ENCODE data around the gene PPP1R12B. TPM values are rescaled to one million over a fixed set of nuclear protein-coding genes. Genes with fewer than 3 reads are reported as not detected.
"Not testable (repeated sequence)": the region's sequence is repeated elsewhere in the genome, so short reads cannot be mapped to it uniquely, and the experiment has no call there.

The PPP1R12B gene
- total RNA-seq, 1 experiment from 2014 or later, result 17.0 TPM

- no TSS peak for BruUV-seq (replicated peaks)
- Histone ChIP-seq H3K9me3 (ENCODE audit: low read depth, low read length, poor library complexity, severe bottlenecking) (no peaks in the 10 kb centered on the region), H3K4me3 (ENCODE audit: low read depth, low read length, poor library complexity, severe bottlenecking) (no peak overlapping the region), H3K4me1 (ENCODE audit: insufficient read depth, low read length, poor library complexity, severe bottlenecking) (no peaks in the 10 kb centered on the region), H3K27ac (ENCODE audit: low read depth, low read length, poor library complexity, severe bottlenecking) (no peak overlapping the region), H3K36me3 (ENCODE audit: insufficient read depth, low read length, poor library complexity, severe bottlenecking) (no peaks in the 10 kb centered on the region), H3K27me3 (replicated peaks; ENCODE audit: insufficient read depth, low read depth, low read length, poor library complexity) (no peaks in the 10 kb centered on the region)
- CTCF ChIA-PET, result interaction anchor here (0.7 kb wide), 1 partner anchor 55 kb away, joined by 3 read pairs; no protein-coding TSS in a partner anchor
- intact Hi-C loops (cut with micrococcal nuclease; ENCODE audit: unreplicated experiment), result no loop called here
- TF ChIP-seq CTCF (conservative IDR thresholded peaks at IDR 0.05; ENCODE audit: low read depth, low read length) (no peak), EZH2 (IDR thresholded peaks at IDR 0.05; ENCODE audit: borderline replicate concordance, low read depth, low read length, poor library complexity, severe bottlenecking) (no peak)
- DNase-seq (ENCODE audit: low spot score), result no peak
- POLR2A ChIA-PET (ENCODE audit: low non-redundant PET), result no interaction called here
Measured at GRCh38 chr1:202367271-202367670, 18.8 kb downstream of the PPP1R12B start.

GRCh38 chr1:202370906-202371305 lies 22.4 kb downstream of the PPP1R12B start:
- H3K27ac ChIP-seq (ENCODE audit: low read depth, low read length, poor library complexity, severe bottlenecking); POLR2A ChIA-PET (ENCODE audit: low non-redundant PET); H3K27me3 ChIP-seq (replicated peaks; ENCODE audit: insufficient read depth, low read depth, low read length, poor library complexity); H3K36me3 ChIP-seq (ENCODE audit: insufficient read depth, low read length, poor library complexity, severe bottlenecking); BruUV-seq (replicated peaks); H3K4me1 ChIP-seq (ENCODE audit: insufficient read depth, low read length, poor library complexity, severe bottlenecking); H3K9me3 ChIP-seq (ENCODE audit: low read depth, low read length, poor library complexity, severe bottlenecking); DNase-seq (ENCODE audit: low spot score); H3K4me3 ChIP-seq (ENCODE audit: low read depth, low read length, poor library complexity, severe bottlenecking); CTCF ChIA-PET; intact Hi-C loops (cut with micrococcal nuclease; ENCODE audit: unreplicated experiment): not testable (repeated sequence)

GRCh38 chr1:202374099-202374498 lies 25.6 kb downstream of the PPP1R12B start:
- no peak for DNase-seq (ENCODE audit: low spot score)
- no peak overlapping the region for H3K27ac ChIP-seq (ENCODE audit: low read depth, low read length, poor library complexity, severe bottlenecking)
- no peaks in the 10 kb centered on the region for H3K9me3 ChIP-seq (ENCODE audit: low read depth, low read length, poor library complexity, severe bottlenecking)
- H3K4me1 ChIP-seq (ENCODE audit: insufficient read depth, low read length, poor library complexity, severe bottlenecking), result no peaks in the 10 kb centered on the region
- no peak for TF ChIP-seq EZH2 (IDR thresholded peaks at IDR 0.05; ENCODE audit: borderline replicate concordance, low read depth, low read length, poor library complexity, severe bottlenecking)
- no peak for TF ChIP-seq CTCF (conservative IDR thresholded peaks at IDR 0.05; ENCODE audit: low read depth, low read length)
- H3K4me3 ChIP-seq (ENCODE audit: low read depth, low read length, poor library complexity, severe bottlenecking), result no peak overlapping the region
- intact Hi-C loops (cut with micrococcal nuclease; ENCODE audit: unreplicated experiment), result no loop called here
- BruUV-seq (replicated peaks), result no TSS peak
- no peaks in the 10 kb centered on the region for H3K36me3 ChIP-seq (ENCODE audit: insufficient read depth, low read length, poor library complexity, severe bottlenecking)
- CTCF ChIA-PET, result no interaction called here
- POLR2A ChIA-PET (ENCODE audit: low non-redundant PET), result interaction anchor here (0.7 kb wide), 1 partner anchor 50 kb away, joined by 6 read pairs; no protein-coding TSS in a partner anchor
- no peaks in the 10 kb centered on the region for H3K27me3 ChIP-seq (replicated peaks; ENCODE audit: insufficient read depth, low read depth, low read length, poor library complexity)

DNA sequence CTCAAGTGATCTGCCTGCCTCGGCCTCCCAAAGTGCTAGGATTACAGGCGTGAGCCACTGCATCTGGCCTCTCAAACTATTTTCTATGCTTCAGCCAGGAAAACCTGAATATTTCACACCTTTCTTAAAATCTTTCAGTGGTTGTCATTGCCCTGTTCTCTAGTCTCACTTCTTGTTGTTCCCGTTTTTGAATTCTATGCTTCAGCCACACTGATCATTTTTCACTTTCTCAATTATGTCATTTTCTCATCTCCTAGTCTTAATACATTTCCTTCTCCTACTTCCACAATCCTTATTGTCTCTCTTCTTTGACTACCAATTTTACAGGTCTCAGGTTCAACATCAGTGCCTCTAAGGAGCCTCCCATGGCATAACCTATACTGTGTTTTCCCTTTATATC lies 26.7 kb downstream of the PPP1R12B start:
- H3K27me3 ChIP-seq (replicated peaks; ENCODE audit: insufficient read depth, low read depth, low read length, poor library complexity); H3K36me3 ChIP-seq (ENCODE audit: insufficient read depth, low read length, poor library complexity, severe bottlenecking); intact Hi-C loops (cut with micrococcal nuclease; ENCODE audit: unreplicated experiment); H3K27ac ChIP-seq (ENCODE audit: low read depth, low read length, poor library complexity, severe bottlenecking); BruUV-seq (replicated peaks); DNase-seq (ENCODE audit: low spot score); H3K9me3 ChIP-seq (ENCODE audit: low read depth, low read length, poor library complexity, severe bottlenecking); H3K4me3 ChIP-seq (ENCODE audit: low read depth, low read length, poor library complexity, severe bottlenecking); CTCF ChIA-PET; POLR2A ChIA-PET (ENCODE audit: low non-redundant PET); H3K4me1 ChIP-seq (ENCODE audit: insufficient read depth, low read length, poor library complexity, severe bottlenecking): not testable (repeated sequence)

All from A673 (cell line).